BJ (cell line): ENCODE data around the gene FAM89B. TPM values are rescaled to one million over a fixed set of nuclear protein-coding genes. Genes with fewer than 3 reads are reported as not detected.
A peak's percentile ranks its signal among the peaks of the same experiment; 100 is the strongest.

ENCODE experiments used
- CTCF ChIA-PET: fragments of 350-600 bp; formaldehyde crosslinking; extraction: SDS; loops from one replicate; lab custom pipeline; 2021; ENCODE audit warnings: antibody characterized with exemption, inconsistent platforms; lab: Yijun Ruan, JAX
- POLR2A ChIA-PET: fragments of 300-600 bp; sonication (Branson Sonifier 250); formaldehyde crosslinking; extraction: SDS; loops from one replicate; lab custom pipeline; 2021; ENCODE audit warnings: antibody characterized with exemption; lab: Charles Lee
- DNase-seq: peaks from one replicate; pipeline ENCODE4 v3.0.0-alpha.2; 2011; ENCODE audit warnings: low read depth
- H3K27me3 ChIP-seq: 2 replicates; pipeline ENCODE4 v1.6.0; 2011; ENCODE audit warnings: low read length; ENCODE audit not compliant: control insufficient read depth, insufficient read depth
- H3K36me3 ChIP-seq: 2 replicates; pipeline ENCODE4 v1.5.1; 2011; ENCODE audit warnings: low read length; ENCODE audit not compliant: control insufficient read depth, insufficient read depth
- H3K4me3 ChIP-seq: 2 replicates; pipeline ENCODE4 v1.5.1; 2011; ENCODE audit warnings: low read depth, mild to moderate bottlenecking, control low read depth, low read length
- CTCF ChIP-seq: IDR thresholded peaks from 2 replicates; pipeline ENCODE4 v1.5.1; 2011; ENCODE audit warnings: low read depth, mild to moderate bottlenecking, control low read depth, inconsistent platforms, low read length, moderate library complexity; ENCODE audit not compliant: insufficient read depth
- polyA plus RNA-seq: library from polyadenylated mRNA; depleted of rRNA; stranded (reverse); fragments of >200 nt; gene quantifications from 2 replicates; pipeline ENCODE4 v1.2.3, GENCODE V29; 2011

FAM89B gene
- polyA plus RNA-seq, 1 experiment, result 56.9 TPM

GRCh38 chr11:65613091-65613928, 41.0 kb downstream of the FAM89B start:
- CTCF ChIA-PET, result interaction anchor here (1.0 to 2.6 kb wide), 7 partner anchors 19 to 73 kb away, joined by 3 to 14 read pairs (median 4); no protein-coding TSS in a partner anchor
- H3K4me3 ChIP-seq, result peak overlapping the region; percentile 59
- POLR2A ChIA-PET, result interaction anchor here (0.6 kb wide), 1 partner anchor 11 kb away, joined by 5 read pairs; no protein-coding TSS in a partner anchor

GRCh38 chr11:65615229-65615949, 43.1 kb downstream of the FAM89B start, which contains the start of gene PCNX3:
Gene PCNX3 (plus strand): TSS chr11:65615776. CDS start chr11:65616312, 536 bp downstream.
- TF ChIP-seq CTCF, result no peak
- H3K4me3 ChIP-seq, result peak within 1 kb of the TSS; percentile 76
- H3K36me3 ChIP-seq, result peaks cover 34% of the 10 kb centered on the region
- ChIA-PET CTCF (interaction anchor here (0.7 to 2.6 kb wide), 13 partner anchors 10 to 202 kb away, joined by 3 to 14 read pairs (median 3); partner anchors contain the start of gene AP5B1), POLR2A (interaction anchor here (0.6 to 1.0 kb wide), 4 partner anchors 43 to 193 kb away, joined by 3 to 7 read pairs (median 3); partner anchors contain the start of genes FAM89B, MALAT1 and NEAT1)
- DNase-seq, result peak; percentile 100
- no peaks in the 10 kb centered on the region for H3K27me3 ChIP-seq

More at GRCh38 chr11:65613091-65613928, 41.0 kb downstream of the FAM89B start:
- H3K27me3 ChIP-seq, result no peaks in the 10 kb centered on the region
- no peak for TF ChIP-seq CTCF
- DNase-seq, result no peak
- peaks cover 19% of the 10 kb centered on the region for H3K36me3 ChIP-seq

GRCh38 chr11:65615950-65616574, 43.7 kb downstream of the FAM89B start:
- DNase-seq, result no peak
- H3K27me3 ChIP-seq, result no peaks in the 10 kb centered on the region
- H3K36me3 ChIP-seq, result peaks cover 38% of the 10 kb centered on the region
- TF ChIP-seq CTCF, result no peak
- CTCF ChIA-PET, result interaction anchor here (0.7 to 1.4 kb wide), 7 partner anchors 9 to 45 kb away, joined by 3 to 7 read pairs (median 3); no protein-coding TSS in a partner anchor
- peak overlapping the region; percentile 76 for H3K4me3 ChIP-seq
- POLR2A ChIA-PET, result interaction anchor here (0.9 to 1.0 kb wide), 3 partner anchors 44 to 194 kb away, joined by 3 to 7 read pairs (median 3); partner anchors contain the start of genes FAM89B, MALAT1 and NEAT1

GRCh38 chr11:65616575-65617001, 44.2 kb downstream of the FAM89B start:
- CTCF ChIA-PET, result interaction anchor here (0.7 to 1.4 kb wide), 4 partner anchors 9 to 26 kb away, joined by 3 to 7 read pairs (median 4); no protein-coding TSS in a partner anchor

More at GRCh38 chr11:65616575-65617001, 44.2 kb downstream of the FAM89B start:
- DNase-seq, result no peak
- POLR2A ChIA-PET, result interaction anchor here (0.6 kb wide), 1 partner anchor 177 kb away, joined by 12 read pairs; no protein-coding TSS in a partner anchor
- no peaks in the 10 kb centered on the region for H3K27me3 ChIP-seq
- H3K4me3 ChIP-seq, result peak overlapping the region; percentile 76
- no peak for TF ChIP-seq CTCF
- H3K36me3 ChIP-seq, result peaks cover 39% of the 10 kb centered on the region
